Measurements from ENCODE around the gene NEK8.
"Not testable (repeated sequence)": the region's sequence is repeated elsewhere in the genome, so short reads cannot be mapped to it uniquely, and the experiment has no call there.

Gene NEK8

DNA sequence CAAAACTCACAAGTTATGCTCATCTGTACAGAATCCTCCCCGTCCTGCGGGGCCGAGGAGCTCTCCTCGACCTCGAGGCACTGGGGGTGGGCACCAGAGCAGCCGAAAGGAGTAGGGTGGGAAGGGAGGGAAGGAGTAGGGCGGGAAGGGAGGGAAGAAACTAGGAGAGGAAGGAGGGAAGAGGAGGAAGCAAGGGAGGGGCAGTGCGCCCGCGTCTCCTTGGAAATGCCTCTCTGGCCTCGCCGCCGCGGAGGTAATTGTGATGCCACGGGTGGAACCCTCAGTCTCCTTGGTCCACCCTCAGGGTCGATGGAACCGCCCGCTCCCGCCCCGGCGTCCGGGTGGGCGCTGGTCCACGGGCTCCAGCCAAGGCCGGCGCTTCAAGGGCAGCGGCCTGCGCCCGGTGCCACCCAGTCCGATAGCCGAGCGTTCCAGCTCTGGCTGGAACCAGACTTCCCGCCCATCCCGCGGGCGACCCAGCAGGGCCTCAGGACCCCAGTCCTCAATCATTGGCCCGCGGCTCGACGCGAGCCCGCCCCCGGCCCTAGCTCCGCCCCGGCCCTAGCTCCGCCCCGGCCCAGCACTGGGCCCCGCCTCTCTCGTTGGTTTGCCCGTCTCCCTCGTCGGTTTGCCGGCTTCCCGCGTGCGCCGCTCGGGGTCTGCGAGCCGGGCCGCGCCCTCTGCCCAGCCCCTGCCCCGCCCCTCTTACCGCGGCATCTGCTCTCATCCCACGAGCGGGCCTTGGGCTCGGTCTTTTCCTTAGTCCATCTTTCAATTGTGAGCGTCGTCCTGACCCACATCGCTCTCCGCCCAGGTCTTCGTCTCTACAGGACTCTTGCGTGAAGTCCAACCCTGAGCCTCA is 17.5 kb upstream of the NEK8 start:
- peak; percentile 83 to 91 for DNase-seq (ENCODE audit: low read depth in 2 of 2)

DNA sequence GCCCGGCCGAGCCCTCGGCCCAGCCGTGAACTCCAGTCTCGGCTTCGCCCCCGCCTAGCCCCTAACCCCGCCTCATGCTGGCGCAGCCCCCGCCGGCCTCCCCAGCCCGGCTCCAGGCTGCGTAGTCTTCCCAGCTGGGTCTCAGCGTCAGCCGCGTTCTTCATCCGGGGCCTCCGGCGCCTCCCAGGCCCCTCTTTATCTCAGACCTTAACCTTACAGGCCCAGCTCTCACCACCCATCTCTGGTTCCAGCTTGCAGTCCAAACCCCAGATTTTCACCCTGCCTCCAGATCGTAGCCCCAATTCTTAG is 16.9 kb upstream of the NEK8 start, which contains the start of gene PROCA1:
PROCA1 (minus strand) TSS at position 166 of the 309 bp plus-strand sequence. CDS start 228 bp downstream, outside the sequence.
- no peak for DNase-seq (ENCODE audit: low read depth in 2 of 2)

DNA sequence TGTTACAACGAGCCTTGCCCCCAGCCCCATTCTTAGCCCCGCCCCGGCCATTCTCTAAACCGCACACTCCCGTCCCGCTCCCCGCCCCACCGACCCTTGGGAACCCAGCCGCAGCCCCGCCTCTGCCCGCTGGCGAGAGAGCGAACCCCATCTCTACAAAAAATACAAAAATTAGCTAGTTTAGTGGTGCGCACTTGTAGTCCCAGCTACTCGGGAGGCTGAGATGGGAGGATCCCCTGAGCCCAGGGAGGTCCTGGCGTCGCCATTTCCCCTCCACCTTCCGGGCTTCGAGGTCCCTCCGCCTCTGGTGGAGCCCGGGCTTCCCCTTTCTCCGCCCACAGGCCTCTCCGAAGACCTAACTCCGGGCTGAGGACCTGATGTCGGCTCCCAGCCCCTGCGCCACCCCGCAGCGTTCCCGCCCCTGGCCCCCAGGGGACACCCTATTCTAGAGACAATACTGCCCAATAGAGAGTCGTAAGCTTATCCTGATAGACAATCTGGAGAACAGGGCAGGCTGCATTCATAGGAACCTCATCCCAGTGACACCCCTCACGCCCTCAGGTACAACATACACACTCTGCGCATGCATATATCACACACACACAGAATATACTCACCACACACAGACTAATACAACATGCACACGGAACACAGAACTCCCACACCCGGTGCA is 16.4 kb upstream of the NEK8 start:
- DNase-seq (ENCODE audit: low read depth in 2 of 2) = peak; percentile 39 to 57

DNA sequence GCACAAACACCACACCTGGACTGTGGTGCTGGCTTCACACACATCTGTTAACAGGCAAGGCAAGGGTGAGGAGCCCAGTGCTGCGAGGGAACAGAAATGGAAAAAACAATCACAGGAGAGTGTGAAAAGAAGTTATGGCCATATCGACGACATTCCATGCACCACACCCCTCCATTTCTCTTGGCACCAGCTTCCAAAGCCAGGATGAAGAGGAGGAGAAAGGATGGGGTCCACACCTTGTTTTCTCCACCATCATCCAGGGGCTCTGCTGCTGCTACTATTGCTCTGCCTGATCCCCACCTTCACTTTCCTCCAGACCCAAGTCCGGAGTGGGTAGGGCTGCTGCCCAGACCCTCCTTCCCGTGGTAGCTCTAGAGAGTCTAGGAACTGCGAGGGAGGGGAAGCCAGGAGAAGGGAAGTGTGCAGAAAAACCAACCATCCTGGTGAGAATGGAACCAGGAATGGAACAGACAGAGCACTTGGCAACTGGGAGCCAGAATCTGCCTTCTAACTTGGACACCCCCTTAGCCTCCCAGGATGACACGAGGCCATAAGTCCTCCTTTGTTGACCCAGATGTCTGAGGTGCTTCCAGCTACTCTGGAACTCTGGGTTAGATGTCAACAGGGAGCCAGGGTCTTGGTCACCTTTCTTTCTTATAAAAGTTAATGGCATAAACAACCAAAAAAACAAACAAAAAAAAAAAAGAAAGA is 15.7 kb upstream of the NEK8 start:
- no peak for DNase-seq (ENCODE audit: low read depth in 2 of 2)

DNA sequence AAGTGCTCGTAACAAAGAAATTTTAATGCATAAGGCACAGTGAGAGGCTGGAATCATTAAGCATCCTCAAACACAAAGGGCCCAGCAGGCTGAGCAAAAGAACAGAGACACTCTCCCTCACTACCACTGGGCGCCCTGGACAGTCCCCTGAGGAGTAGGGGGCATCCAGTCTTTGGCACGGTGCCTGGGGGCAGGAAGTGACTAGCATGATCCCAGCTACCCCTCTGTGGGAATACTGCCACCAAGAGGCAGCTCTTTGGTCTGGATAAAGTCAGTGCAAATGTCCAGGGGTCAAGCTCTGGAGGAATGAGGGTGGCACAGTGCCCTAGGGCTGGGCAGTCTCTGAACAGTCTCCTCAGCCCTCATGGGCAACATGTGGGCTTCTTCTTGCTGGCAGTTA is 14.3 kb upstream of the NEK8 start:
- no peak for DNase-seq (ENCODE audit: low read depth in 2 of 2)

DNA sequence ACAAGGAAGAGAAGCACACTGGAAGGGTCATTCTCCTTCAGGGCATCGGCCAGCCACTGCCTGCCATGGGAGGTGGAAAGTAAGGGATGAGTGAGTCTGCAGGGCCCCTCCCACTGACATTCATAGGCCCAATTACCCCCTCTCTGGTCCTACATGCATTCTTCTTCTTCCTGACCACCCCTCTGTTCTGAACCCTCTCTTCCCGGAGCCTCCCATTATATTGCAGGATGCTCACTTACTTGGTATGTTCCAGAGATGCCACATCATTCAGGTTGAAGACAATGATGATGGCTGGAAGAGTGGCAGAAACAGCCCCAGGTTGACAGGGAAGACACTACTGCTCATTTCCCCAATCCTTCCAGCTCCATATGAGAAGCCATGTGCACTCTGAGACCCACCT is 13.4 kb upstream of the NEK8 start:
- DNase-seq (ENCODE audit: low read depth in 2 of 2) = no peak

DNA sequence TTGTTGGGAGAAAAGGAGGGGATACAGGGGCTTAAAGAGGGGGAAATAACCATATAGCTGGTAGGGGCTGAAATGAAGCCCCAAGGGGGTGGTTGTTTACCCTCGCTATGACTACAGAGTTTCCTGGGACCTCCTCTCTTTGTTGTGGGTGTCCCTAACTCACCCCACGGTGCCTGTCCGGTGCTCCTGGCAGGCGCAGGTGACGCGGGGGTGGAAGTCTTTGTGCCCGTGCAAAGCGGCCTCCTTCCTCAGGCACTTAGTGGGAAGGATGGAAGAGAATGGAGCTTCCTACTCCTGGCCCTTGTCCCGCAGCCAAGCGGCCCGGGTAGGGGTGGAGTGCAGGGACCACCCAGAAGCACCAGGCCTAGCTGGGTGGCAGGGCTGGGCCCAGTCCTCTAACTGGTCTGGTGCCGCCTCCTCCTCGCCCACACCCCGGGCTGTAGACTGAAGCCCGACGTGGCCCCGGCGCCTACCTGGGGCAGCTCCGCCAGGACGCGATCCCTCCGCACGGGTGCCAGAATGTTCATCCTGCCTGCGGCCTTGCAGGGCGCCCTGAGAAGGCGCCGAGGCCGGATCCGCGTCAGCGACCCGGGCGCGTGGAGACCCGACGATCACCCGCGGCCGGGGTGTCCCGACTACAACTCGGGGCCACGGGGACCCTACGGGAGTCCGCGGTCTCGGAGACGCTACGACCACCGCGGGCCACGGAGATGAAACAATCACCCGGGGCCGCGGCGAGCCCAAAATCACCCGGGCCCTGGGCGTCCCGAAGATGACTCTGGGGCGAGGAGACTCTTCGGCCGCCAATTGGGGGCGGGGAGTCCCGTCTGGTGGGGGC is 11.6 kb upstream of the NEK8 start:
- DNase-seq (ENCODE audit: low read depth in 2 of 2) = no peak

DNA sequence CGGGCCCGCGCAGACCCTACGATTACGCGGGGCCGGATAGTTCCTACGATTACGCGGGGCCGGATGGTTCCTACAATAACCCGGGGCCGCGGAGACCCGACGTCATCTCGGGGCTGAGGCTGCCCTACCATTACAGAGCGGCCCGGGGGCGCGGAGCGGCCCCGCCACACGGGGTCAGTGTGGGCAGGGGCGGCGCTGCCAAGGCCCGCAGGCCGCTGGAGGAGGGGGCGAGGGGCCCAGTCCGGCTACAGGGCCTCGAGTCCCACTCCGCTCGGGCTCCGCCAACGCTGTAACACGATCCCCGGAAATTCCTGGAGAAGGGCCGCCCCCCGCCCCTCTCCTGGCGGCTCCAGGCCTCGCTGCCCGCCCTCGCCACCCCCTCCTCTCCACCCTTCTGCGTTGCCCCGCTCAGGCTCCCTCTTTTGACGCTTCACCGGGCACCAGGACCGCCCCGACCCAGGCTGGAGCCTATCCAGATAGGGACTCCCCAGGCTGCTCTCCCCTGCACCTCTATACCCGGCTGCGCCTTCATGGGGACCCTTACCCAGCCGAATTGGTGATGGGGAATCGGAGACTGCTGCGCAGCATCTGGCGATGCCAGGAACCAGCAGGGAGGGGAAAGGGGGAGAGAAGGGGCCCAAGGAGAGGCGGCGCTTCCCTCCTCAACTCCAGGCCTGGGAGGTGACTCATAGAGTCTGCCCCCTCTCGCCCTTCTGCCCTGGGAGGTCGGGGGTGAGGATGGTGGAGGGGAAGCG is 10.8 kb upstream of the NEK8 start, which contains the start of gene RAB34:
RAB34 (minus strand) TSS at position 291 of the 755 bp plus-strand sequence. CDS start 602 bp downstream, outside the sequence.
- no peak for DNase-seq (ENCODE audit: low read depth in 2 of 2)

DNA sequence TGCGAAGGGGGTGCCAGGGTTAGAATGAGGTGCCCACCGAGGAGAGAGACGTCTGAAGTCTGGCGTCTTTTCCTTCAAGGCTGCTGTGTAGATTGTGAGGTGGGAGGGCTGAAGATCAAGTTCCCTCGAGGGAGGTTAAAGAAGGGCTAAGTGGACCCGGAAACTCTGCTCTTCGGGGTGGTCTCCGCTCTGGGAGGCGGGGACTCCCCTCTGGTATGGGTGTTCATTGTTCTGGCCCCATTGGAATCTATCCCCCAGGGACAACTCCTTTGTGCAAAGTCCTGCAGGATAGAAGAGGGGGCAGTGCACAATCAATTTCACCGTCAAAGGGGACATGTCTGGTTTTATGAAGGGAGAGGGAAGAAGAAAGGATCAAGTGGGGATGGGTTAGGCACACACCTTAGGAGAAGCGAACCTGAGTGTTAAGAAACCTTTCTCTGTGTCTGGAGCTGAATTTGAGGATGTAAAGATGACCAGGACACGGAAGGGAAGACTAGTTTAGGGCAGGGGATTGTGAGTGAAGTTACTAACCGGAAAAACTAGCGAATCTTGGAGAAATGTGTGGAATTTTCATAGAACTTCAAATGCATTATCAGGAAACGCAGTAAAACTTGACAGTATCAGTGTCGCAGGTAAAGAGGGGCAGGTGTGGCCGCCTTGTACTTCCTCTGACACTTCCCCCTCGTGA is 10.1 kb upstream of the NEK8 start:
- no peak for DNase-seq (ENCODE audit: low read depth in 2 of 2)

DNA sequence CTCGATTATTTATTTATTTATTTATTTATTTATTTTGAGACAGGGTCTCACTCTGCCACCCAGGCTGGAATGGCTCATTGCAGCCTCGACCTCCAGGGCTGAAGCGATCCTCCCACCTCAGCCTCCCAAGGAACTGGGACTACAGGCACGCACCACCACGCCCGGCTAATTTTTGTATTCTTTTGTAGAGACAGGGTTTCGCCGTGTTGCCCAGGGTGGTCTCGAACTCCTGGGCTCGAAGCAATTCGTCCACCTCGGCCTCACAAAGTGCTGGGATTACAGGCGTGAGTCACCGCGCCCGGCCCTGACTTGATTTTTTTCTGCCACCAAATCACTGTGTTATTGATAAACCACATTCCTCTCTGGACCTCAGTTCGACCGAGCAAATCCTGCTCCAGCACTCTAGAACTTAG is 9.6 kb upstream of the NEK8 start:
- no peak for DNase-seq (ENCODE audit: low read depth in 2 of 2)

DNA sequence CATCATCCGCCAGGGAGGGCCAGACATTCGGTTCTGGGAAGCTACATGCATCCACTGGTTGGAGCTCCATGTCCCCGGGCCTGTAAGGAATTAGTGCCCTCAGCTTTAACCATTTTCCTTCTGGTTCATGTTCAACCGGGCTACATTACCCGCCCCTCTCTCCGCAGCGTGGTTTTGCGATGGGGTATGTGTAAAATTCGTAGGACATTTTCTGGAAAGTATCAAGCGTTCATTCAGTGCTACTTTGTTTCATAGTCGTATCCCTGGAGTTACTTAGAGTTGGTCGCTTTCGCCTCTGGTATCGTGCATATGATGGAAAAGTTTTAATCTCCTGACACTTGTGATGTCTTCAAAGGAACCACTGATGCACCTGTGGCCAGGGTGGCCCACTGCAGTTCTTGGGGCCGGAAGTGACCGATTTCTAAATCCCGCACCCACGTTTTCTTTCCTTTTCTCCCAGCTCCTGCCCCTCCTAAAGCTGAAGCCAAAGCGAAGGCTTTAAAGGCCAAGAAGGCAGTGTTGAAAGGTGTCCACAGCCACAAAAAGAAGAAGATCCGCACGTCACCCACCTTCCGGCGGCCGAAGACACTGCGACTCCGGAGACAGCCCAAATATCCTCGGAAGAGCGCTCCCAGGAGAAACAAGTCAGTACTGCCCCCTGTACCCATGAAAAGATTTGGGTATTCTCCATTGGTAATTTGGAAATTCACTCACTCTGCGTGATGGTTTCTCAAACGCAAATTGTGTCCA is 8.2 kb upstream of the NEK8 start:
- no peak for DNase-seq (ENCODE audit: low read depth in 2 of 2)

DNA sequence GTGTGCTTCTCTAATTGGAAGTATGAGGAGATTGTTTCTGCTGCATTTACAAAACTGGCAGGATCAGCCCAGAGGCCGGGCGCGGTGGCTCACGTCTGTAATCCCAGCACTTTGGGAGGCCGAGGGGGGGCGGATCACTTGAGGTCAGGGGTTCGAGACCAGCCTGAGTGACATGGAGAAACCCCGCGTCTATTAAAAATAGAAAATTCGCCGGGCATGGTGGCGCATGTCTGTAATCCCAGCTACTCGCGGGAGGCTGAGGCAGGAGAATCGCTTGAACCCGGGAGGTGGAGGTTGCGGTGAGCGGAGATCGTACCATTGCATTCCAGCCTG is 7.6 kb upstream of the NEK8 start:
- not testable (repeated sequence) for DNase-seq (ENCODE audit: low read depth in 2 of 2)

DNA sequence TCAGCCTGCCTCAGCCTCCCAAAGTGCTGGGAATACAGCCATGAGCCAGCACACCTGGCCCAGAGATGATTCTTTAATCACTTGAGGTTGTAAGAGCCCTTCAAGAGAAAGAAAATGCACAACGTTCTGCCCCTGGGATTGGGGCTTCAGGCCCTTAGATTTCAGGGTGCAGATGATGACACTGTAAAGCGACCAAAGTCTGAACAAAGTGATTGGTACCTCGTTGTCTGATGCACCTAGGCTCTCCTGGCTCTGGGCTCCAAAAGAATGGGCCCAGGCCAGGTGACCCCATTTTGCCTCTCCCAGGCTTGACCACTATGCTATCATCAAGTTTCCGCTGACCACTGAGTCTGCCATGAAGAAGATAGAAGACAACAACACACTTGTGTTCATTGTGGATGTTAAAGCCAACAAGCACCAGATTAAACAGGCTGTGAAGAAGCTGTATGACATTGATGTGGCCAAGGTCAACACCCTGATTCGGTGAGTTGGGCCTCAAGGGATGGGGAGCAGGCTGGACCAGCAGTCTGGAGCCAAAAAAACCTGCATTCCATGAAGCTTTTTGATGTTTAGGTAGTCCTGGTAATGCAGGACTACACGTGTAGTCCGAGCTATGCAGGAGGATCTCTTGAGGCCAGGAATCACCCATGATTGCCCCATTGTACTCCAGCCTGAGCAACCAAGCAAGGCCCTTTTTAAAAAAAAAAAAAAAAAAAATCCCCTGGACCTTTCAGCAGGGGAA is 6.0 kb upstream of the NEK8 start:
- DNase-seq (ENCODE audit: low read depth in 2 of 2) = no peak

DNA sequence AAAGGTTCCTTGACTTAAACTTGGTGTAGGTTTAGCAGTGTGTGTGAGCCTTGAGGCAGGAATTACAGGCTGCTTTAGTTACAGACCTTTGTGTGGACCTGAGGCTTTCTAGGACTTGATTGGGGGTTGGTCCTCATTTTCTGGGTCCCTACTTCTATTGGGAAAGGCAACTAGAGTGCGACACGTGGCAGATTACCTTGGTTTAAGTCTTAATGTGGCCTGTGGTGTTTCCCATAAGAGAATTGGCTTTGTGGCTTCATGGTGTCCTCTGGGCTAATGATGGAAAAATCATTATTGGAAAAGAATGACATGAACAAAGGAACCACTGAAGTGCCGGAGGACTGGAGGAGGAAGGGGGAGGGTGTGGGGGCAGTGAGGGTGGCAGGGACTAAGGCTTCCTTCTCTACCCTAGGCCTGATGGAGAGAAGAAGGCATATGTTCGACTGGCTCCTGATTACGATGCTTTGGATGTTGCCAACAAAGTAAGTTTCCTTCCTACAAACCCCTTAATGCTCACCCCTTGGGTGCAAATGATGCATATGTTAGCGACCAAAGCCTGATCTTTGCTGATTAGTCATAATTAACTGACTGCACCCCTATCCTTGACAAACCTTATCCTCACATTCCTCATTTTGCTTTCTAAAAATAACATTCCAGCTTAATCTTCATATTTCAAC is 5.3 kb upstream of the NEK8 start:
- DNase-seq (ENCODE audit: low read depth in 2 of 2) = no peak

DNA sequence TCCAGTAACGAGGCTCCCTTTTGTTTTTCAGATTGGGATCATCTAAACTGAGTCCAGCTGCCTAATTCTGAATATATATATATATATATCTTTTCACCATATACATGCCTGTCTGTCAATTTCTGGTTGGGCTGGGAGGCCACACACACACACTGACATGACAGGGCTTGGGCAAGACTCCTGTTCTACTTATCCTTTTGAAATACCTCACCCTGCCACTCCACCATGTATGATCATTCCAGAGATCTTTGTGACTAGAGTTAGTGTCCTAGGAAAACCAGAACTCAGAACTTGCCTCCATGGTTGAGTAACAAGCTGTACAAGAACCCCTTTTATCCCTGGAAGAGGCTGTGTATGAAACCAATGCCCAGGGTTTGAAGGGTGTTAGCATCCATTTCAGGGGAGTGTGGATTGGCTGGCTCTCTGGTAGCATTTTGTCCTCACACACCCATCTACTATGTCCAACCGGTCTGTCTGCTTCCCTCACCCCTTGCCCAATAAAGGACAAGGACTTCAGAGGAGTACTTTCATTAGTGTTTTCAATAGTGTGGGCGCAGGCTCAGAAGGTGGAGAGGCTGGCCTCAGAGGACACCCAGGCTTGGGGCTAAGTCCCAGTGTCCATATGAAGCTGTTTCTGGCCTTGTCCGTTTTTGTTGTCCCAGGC is 4.6 kb upstream of the NEK8 start:
- not testable (repeated sequence) for DNase-seq (ENCODE audit: low read depth in 2 of 2)

DNA sequence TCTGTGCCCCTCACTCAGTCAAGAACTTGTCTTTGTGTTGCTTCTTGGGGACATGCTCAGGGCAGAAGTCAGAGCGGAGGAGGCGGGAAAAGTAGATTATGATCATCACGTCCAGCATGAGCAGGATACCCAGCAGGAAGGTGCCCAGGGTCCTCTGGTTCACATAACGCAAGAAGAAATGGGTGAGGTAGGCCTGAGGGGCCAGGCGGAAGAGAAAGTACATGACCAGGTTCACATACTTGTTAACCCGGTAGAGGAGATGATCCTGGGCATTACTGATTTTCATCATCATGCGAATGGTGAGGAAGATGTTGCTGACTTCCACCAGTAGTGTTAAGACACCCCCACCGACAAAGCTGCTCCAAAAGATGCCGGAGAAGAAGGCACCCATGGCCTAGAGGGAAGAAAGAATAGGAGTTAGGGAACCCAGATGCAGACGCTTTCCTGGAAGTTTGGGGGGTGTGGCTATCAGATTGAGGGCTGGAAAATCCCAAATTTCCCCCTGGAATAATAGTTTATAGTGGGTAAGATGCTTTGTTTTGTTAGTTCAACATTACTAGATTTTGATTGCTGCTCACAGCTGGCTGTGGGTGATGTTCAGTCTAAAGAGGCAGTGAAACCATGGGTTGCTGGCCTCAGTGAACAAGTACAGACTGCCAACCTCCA is 4.0 kb upstream of the NEK8 start:
- DNase-seq (ENCODE audit: low read depth in 2 of 2) = peak in 1 of 2 donors; percentile 30

DNA sequence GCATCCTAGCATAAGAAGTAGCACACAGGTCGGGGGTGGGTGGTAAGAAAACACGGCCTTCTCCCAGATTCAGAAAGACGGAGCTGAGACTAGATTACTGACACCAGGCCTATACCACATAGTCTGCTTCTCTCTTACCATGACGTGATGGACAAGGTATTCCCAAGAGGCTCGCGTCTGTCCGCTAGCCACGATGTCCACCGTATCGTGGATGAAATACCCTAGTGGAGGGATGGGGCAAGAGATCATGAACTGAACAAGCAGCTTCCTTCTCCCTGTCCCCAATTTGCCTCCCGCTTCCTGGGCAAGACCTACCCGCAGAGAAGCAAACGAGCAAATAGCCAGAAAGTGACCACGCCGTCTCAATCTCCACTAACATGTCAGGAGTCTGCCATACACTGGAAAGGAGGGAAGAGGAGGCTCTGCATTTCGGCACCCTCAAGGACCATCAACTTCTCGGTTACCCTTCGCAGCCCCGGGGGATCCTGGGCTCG is 3.4 kb upstream of the NEK8 start:
- DNase-seq (ENCODE audit: low read depth in 2 of 2) = no peak
